NCI-H2171 treated with DMSO at 0.1 percent for 48 hours (cell line): ENCODE data around the gene SOCS6.
"Not testable (repeated sequence)": the region's sequence is repeated elsewhere in the genome, so short reads cannot be mapped to it uniquely, and the experiment has no call there.

Experiments used
- DNase-seq: peaks from one replicate; lab custom pipeline; 2025; lab: John Stamatoyannopoulos, UW

Gene SOCS6

DNA sequence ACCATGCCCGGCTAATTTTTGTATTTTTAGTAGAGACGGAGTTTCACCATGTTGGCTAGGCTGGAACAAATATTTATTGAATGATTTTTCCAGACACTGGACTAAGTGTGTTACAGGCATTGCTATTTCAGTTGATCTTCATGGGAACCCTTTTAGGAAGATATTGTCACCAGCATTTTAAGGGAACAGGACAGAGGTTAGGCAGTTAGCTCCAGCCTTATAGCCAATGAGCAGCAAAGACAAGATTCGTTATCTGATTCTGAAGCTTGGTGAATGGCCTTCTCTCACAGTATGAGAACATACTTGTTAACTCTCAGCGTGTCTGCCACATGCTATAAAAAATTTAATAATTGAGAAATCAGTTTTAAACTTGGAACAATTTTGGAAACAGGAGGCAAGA lies 73.4 kb downstream of the SOCS6 start:
- no peak for DNase-seq

DNA sequence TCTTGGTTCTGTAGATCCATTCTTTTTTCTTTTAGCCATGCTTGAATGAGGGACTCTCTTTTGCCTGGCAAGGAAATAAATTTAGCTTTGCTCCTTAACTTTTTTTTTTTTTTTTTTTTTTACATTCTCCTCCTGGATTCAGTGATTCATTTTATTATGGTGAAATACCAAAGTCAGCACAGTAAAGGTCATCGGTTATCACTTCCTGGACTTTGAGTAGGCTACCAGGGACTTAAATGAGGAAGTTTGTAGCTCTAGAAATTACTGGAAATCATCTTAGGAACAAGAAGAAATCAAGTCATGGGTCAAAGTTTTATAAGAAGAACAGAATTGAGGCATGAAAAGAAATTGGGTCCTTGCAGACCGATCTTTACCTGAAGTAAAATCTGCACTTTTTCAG lies 75.0 kb downstream of the SOCS6 start:
- DNase-seq: no peak

DNA sequence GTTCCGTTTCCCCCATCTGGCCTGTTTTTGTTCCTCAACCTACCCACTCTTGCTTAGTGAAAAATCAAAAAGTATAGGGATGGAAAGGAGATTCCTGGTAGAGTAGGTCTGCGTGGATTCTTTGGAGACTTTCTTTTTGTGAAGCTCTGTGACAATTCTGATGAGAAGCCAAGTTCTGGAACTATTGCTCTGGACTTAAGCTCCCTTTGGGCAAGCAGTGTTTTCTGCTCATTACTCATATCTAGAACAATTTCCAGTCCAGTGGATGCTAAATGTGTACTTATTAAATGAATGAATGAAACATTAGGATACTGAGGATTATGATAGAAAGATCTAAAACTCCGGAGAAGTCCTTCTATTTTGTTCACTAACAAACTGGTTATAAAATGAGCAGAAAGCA lies 76.5 kb downstream of the SOCS6 start:
- no peak for DNase-seq

DNA sequence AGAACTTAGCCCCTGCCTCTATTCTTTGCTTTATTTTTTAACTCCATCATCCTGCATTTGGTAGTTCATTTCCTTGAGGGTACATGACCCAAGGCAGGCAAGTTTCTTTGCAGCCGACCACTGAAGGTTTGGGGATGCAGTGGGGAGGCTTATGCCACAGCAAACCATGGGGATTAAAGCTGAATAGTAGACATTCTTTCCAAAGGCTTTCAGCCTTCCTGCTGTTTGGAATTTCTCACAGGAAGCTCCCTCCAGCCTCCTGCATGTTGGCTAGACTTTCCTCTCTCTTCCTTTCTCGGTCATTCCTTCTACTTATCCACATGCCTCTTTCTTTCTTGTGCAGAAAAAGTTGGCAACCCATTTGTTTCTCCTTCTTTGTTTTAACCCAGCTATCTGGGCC lies 77.3 kb downstream of the SOCS6 start:
- DNase-seq: no peak

DNA sequence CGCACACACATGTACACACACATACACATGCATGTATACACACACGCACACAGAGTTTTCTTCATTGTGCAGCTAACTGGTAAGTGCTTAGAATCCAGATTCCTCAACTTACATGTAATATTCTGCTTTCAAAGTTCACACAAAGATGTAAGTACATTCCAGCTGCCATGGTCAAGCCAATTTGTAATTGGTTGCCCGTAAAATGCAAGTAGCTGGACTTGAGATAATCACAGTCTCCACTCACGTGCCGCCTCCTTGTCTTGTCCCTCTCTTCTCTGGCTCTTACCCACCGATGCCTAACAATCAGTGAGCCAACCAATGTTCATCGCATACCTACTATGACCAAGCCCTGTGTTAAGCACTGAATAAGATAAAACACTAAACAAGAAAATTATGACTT lies 77.8 kb downstream of the SOCS6 start:
- no peak for DNase-seq

DNA sequence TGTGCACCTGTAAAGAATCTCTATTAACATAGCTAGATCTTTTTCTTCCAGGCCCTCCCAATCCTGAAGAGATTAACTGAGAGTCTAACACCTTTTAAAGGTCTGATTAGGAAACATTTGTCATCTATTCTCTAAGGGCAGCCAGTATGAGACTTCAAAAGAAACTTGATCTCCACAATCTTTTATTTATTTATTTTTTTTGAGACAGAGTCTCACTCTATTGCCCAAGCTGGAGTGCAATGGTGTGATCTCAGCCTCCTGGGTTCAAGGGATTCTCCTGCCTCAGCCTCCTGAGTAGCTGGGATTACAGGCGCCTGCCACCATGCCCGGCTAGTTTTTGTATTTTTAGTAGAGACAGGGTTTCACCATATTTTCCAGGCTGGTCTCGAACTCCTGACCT lies 78.5 kb downstream of the SOCS6 start:
- not testable (repeated sequence) for DNase-seq

DNA sequence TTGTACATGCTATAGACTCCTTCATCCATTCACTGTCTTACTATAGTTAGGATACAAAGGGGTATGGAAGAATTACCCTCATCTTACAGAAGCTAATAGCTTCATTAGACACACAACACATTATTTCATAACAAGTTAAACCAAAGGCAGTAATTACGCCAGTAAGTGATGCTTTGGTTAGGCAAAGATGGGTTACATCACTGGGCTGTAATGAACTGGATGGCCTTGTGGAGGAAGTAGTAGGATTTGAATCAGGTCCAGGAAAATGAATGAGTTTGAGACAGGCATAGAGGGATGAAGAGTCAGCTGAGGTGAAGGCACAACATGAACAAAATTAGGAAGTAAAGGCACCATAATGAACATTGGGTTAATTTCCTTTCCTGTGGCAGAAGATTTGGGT lies 80.1 kb downstream of the SOCS6 start:
- no peak for DNase-seq

DNA sequence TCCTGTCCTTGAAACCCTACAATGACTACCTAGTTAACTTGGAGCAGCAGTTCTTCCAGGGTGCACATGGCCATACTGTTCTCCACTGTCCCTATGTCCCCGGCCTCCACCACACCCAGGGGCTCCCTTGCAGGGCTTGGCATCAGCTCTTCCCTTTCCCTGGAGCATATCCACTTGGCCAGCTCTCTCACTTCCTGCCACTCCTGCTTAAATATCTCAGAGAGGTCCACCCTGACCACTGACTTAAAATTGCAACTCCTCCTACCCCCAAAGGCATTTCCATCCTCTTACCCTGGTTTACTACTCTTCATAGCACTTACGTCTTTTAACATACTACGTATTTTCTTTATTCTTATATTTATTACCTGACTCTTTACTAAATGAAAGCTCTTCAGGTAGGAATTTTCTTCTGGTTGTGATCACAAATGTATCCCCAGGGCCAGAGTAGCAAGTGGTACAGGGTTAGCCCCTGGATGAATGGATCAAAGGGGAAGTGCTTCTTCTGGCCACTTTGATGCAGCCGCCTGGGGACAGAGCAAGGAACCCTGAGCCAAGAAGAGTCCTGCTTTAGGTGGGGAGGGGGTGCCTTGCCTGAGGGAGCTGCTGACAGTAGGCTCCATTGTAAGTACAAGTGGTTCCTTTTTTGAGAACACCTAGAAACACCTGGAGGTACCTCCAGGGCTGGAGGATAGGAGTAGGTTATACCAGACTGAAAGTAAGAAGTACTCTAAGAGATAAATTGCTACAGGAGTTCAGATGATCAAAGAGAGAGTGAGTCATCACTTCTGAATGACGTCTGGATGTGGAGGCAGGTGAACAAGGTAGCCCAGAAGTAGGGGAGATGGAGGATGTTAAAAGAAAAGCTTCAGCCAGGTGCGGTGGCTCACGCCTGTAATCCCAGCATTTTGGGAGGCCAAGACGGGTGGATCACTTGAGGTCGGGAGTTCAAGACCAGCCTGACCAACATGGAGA lies 82.2 kb downstream of the SOCS6 start:
- DNase-seq: no peak

DNA sequence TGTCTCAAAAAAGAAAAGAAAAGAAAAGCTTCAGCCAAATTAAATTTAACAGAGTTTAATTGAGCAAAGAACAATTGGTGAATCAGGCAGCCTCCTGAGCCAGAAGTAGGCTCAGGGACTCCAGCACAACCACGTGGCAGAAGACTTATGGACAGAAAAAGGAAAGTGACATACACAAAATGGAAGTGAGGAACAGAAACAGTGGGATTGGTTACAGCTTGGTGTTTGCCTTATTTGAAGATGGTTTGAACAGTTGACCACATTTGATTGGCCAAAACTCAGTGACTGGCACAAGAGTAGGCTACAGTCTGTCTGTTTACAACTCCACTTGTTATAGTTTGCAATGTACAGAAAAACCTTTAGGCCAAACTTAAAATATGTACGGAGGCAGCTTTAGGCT lies 83.1 kb downstream of the SOCS6 start:
- no peak for DNase-seq

DNA sequence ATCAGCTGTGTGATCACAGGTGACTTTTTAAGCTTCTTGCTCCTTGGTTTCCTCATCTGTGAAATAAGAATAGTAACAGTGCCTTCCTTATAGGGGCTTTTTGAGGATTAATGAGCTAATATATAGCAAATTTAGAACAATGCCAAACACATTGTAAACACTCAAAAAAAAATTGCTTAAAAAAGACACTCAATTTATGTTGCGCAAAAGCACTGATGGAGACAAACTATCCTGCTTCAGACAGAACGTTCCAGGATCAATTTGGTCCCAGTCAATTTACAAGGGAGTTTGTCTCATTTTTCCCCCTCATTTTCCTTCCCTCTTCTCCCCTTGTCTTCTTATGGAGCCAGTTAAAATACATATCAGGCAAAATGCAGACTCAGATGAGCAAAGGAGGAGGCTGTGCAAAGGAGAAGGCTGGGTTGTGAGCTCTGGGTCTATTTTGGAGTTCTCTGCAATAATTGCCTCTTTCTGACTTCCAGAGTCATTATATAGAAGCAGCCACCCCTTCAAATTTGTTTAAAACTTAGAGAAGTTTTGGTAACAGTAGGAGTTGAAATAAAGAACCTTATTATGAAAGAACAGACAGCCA lies 83.7 kb downstream of the SOCS6 start:
- DNase-seq: no peak

DNA sequence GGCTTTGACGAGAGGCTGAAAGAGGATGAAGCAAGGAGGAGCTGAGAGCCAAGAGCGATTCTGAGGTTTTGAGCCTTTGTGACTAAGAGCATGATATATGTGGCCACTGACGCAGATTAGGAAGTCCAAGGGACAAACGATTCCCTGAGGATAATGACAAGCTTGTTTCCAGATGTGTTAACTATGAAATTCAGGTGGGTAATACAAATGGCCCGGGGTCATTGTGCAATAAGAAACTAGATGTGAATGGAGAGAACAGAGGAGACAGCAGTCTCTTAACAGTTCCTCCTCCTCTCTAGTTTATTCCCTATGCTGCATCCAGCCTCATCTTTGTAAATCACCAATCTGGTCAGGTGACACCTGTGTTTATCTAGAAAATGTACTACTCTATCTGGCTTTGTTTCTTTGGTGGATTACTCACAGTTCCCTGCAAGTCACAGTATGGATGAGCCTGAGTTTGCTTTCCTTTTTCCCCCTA lies 84.2 kb downstream of the SOCS6 start:
- no peak for DNase-seq

DNA sequence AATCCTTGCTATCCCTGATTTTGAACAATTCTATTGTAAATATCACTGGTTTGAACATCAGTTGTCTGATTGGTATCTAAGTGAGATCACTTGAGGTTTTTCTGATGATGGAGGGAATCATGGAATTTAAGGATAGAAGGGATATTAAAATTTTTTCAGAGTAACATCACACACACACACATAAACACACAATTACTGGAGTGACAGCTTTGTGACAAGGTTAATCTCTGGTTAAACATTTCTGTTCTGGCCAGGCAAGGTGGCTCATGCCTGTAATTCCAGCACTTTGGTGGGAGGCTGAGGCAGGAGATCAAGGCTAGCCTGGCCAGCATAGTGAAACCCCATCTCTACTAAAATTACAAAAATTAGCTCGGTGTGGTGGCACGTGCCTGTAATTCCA lies 85.3 kb downstream of the SOCS6 start:
- DNase-seq: no peak

DNA sequence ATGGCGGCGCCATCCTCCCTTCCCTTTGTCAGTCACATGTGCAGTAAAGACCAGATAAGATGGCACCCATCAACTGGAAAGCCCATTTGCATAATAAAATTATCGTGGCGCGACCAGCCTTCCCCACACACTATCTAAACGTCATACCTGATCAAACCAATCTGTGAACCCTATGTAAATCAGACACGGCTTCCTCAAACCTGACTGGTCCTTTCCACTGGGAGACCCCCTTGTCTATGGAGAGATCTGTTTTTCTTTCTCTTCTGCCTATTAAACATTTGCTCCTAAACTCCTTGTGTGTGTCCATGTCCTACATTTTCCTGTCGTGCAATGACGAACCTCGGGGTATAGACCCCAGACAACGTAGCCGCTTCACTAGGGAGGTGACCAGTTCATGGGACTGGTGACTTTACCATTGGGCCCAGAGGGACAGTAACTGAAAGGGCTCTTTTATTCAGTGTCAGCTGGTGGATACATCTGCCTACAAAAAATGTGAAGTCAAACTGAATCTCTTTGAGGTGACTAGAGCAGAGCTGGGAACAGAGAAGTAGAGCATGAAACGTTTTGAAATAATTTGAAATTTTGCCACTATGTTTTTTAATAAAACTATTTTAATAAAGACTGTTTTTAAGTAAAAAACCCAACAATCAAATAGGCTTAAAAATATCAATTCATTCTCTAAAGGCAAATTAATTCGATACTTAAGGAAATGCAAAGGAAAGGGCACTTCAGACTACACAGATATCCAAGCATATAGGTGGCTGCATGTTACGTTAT lies 87.5 kb downstream of the SOCS6 start:
- no peak for DNase-seq

DNA sequence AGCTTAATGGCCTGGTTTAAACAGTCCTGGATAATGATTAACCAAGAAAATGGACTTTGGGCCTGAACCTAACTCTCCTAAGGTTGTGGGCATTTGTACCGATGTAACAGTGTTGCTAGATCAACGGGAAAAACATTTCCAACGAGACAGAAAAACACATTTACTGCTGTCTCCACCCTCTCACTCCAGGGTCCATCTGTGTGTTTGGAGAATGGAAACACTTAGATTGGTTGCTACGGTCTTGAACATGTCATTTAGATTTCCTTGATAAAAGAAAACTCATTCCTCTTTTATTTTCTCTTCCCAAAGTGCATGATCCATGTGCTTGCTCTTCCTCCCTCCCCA lies 88.0 kb downstream of the SOCS6 start:
- no peak for DNase-seq

DNA sequence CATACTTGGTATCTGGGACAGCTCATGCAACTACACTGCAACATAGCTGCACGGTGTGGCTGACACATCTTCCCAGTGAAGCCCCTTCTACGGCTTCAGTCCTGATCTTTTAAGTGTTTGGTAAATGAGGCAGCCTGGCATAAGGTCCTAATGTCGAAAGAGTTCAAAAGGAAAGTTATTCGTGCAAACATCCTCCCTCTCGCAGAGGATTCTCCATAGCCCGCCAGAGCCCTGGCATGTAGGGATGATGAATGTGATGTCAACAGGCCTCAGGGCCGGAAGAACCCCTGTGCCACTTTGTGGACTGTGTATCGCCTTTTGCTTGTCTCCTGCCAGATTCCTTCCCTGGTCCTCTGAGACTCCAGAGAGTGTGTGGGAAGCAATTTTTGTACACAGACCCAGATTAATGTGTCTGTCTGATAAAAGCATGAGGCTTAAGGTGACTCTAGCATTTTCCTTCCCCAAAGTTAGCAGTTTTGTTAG lies 88.5 kb downstream of the SOCS6 start:
- DNase-seq: no peak

DNA sequence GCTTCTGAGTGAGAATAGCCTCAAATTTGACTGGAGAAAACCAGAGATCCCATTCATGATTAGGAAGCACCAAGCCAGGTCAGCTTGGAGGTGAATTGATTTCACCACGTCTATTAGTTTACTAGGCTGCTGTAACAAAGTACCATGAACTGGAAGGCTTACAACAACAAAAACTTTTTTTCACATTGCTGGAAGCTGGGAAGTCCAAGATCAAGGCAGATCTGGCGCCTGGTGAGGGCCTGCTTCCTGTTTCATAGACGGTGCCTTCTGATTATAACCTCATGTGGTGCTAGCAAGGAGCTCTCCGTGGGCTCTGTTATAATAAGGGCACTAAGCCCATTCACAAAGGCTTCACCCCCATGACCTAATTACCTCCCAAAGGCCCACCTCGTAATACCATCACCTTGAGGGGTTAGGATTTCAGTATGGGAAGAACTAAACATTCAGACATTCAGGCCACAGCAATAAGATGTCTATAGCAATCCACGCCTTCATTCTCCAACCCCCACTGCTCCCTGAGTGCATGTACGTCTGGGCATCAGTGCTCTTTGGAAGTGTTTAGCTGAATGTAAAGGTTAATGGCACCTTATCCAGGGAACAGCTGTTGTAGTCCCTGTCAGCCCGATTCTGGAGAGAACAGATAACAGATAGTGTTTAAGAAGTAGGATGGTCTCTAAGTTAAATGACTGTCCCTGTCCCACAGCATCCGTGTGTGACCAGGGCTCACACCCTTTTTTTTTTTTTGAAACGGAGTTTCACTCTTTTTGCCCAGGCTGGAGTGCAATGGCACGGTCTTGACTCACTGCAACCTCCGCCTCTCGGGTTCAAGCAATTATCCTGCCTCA lies 89.2 kb downstream of the SOCS6 start:
- DNase-seq: no peak
